Erythroblast (primary cell): ENCODE results near the gene TRANK1.
"Not testable (repeated sequence)": the region's sequence is repeated elsewhere in the genome, so short reads cannot be mapped to it uniquely, and the experiment has no call there.

Experiments used
- DNase-seq, 2 experiments: peaks; one replicate each; lab custom pipeline; 2025; lab: John Stamatoyannopoulos, UW
- GATA1 ChIP-seq: IDR thresholded peaks from 2 replicates; pipeline ENCODE4 v1.6.1; 2011; ENCODE audit warnings: low read depth, mild to moderate bottlenecking, control low read depth, low read length, moderate library complexity
- POLR2A ChIP-seq: IDR thresholded peaks from 2 replicates; pipeline ENCODE4 v1.6.1; 2011; ENCODE audit warnings: mild to moderate bottlenecking, low read length

TRANK1 gene

DNA sequence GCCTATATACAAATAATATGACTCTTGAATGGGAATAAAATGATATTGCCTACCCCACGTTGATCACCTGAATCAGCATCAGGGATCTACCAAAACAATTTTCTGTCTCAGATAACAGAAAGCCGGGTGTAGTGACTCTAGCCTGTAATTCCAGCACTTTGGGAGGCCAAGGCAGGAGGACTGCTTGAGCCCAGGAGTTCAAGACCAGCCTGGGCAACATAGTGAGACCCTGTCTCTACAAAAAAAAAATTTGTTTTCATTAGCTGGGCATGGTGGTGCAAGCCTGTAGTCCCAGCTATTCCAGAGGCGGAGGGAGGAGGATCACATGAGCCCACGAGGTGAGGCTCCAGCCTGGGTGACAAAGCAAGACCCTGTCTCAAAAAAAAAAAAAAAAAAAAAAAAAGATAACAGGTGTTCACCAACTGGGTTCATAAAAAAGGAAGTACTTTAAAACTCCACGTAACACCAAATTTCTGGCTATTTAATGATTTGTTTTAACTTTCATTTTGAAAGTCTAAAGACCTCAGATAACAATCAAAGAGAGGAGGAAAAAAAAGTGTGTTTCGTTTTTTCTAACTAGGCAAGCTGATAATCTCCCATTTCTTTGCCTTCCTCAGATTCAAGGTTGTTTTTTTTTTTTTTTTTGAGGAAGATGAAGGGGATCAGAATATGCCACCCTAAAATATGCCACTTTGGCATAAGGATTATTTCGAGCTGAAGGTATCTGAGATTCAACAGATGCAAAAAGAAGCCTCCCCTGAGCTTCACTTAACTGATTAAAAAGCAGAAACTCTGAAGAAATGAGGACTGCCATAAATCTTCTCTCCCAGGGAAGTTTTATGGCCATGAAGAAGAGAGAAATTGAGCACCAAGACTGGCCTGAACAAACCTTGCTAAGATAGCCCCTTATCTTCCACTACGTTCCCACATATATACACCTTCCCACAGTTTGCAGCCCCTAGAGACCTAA, 44.1 kb downstream of the TRANK1 start:
- no peak for TF ChIP-seq GATA1
- TF ChIP-seq POLR2A = no peak
- DNase-seq = no peak

GRCh38 chr3:36895496-36896409, 49.1 kb downstream of the TRANK1 start:
- no peak for DNase-seq
- TF ChIP-seq GATA1 (no peak), POLR2A (no peak)

DNA sequence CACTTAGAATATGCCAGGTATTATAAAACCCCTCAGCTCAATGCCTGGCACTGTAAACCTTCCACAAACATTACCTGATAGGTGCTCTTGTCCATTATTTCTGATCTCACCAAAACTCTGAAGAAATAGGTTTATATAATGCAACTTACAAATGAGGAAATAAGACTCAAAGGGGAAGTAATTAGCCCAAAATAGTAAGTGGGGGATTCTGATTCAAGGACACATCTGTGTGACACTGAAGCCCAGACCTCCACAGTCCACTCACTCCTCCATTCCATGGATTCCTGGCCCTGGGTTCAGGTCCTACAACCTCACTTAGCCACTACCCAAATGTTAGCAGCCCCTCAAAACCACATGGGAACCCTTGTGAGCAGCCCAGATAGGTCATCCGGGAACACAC, 49.9 kb downstream of the TRANK1 start:
- TF ChIP-seq POLR2A = no peak
- TF ChIP-seq GATA1 = no peak
- no peak for DNase-seq

DNA sequence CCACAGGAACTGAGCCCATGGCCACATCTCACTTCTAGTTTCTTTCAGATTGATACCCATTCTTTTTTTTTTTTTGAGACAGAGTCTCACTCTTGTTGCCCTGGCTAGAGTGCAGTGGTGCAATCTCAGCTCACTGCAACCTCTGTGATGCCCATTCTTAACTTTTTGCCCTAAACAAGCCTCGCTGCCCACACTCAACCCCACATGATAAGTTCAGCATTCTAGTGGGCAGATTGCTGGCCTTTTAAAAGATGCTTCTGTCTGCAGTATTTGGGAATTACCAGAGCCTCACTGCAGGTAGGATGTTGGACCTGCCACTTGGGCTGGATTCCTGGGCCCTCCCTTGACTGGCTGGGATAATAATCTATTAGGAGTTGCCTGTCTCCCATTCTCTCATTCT, 51.0 kb downstream of the TRANK1 start:
- no peak for DNase-seq
- TF ChIP-seq GATA1 (no peak), POLR2A (no peak)

DNA sequence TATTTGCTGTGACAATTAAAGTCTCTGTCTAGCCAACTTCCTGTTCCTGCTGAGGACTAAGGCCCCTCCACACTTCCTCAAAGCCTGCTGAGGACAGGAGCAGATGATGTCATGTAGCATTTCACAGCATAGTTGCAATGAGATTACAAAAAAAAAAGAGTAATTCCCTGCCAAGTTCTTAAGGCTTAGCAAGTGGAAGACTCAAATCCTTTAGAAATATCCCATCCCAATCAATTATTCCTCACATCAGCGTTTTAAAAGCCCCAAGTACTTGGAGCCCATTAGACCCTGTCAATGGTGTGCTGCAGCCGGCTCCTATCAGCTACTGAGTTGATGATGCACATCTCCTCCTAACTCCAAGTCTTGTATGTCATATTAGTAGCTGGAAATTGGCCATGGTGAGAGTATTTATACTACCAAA, 51.7 kb downstream of the TRANK1 start:
- DNase-seq = peak; percentile 14 to 76

GRCh38 chr3:36892457-36893136, 52.3 kb downstream of the TRANK1 start:
- DNase-seq = no peak
- no peak for TF ChIP-seq POLR2A
- no peak for TF ChIP-seq GATA1

More for the DNA sequence above, 51.7 kb downstream of the TRANK1 start:
- no peak for TF ChIP-seq GATA1
- TF ChIP-seq POLR2A = no peak

- TF ChIP-seq POLR2A (no peak), GATA1 (no peak)
- DNase-seq = no peak
These were observed 53.1 kb downstream of the TRANK1 start for GRCh38 chr3:36891701-36892160.

- DNase-seq = not testable (repeated sequence)
These were observed 53.8 kb downstream of the TRANK1 start for GRCh38 chr3:36891097-36891496.

DNA sequence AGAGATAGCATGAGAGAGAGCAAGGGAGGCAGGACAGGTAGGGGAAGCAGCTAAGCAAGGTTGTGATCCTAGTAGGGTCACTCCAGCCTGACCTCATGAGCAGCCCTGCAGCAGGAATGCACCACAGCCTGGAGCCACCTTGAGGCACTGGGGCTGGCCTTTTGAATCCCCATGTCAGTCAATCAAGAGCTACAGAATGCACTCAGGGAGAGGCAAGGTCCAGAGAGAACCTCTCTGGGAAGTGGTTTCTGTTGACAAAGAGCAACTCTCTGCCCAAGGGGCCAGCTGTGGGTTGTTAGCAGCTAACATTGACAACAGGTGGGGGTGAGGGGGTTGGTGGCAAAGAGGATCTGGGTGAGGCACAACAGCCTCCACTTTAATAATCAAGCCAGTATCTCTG, 54.6 kb downstream of the TRANK1 start:
- TF ChIP-seq GATA1 = no peak
- TF ChIP-seq POLR2A = no peak
- no peak for DNase-seq

- TF ChIP-seq GATA1 (no peak), POLR2A (no peak)
- no peak for DNase-seq
These were observed 63.1 kb downstream of the TRANK1 start for GRCh38 chr3:36881735-36882134.

DNA sequence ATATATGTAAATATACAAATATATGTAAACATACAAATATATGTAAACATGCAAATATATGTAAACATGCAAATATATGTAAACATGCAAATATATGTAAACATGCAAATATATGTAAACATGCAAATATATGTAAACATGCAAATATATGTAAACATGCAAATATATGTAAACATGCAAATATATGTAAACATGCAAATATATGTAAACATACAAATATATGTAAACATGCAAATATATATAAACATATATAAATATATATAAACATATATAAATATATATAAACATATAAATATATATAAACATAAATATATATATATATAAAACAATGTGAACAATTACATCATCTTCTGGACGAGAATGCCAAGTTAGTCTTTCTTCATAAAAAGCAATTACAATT, 65.0 kb downstream of the TRANK1 start:
- DNase-seq = not testable (repeated sequence)

DNA sequence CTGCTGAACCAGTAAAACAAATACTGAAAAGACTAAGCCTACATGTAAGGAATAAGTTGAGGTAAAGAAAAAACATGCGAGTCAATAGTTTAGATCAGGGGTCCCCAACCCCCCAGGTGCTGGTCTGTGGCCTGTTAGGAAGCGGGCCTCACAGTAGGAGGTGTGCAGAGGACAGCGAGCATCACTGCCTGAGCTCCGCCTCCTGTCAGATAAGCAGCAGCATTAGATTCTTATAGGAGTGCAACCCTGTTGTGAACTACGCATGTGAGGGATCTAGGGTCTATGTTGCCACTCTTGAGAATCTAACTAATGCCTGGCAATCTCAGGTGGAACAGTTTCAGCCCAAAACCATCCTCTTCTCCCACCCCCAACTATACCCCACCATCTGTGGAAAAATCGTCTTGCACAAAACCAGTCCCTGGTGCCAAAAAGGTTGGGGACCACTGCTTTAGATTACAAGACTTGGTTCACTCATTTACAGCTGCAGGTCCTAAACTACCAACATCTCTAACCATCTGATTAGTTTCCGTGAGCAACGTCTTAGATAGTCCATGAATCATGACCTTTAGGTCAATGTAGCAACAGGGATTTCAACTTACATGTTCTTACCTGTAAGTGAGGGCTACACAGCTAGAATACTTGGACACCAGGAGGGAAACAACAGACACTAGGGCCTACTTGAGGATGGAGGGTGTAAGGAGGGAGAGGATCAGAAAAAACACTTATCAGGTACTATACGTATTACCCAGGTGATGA, 66.7 kb downstream of the TRANK1 start:
- TF ChIP-seq POLR2A (no peak), GATA1 (no peak)
- no peak for DNase-seq

DNA sequence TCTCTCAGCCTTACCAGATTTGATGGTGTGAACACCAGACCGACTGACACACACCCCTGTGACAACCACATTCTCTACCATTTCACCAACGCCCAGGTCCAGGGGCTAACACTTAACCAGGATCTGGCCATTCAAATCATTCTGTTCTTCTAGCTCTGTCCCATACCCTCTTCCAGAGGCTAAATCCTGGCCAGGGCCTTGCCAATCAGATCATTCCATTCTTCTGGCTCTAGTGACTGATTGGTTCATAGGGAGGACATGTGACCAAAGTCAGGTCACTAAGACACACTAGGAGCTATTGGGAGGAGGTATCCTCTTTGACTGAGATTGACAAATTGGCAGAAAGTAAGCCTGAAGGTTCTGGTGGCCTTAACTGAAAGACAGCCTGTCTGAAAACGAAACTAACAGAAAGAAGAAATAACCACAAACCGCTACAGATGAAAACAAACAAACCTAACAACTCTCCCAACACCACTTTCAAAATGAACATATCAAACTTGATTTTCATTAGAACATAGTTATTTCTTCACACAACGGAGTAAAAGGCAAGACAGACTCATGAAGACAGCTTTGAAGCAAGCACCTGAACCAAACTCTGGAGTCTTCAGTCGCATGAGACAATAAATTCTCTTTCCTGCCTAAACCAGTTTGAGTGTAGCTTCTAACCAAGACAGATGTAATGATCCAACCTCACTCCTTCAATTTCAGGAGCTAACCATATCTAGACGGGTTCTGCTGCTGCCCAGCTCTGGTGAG, 68.5 kb downstream of the TRANK1 start:
- no peak for DNase-seq

More for the DNA sequence above, 68.5 kb downstream of the TRANK1 start:
- TF ChIP-seq GATA1 = no peak
- TF ChIP-seq POLR2A = no peak
